Thoracic aorta (tissue), 2 donors: ENCODE data around the gene EFHC1. TPM values are rescaled to one million over a fixed set of nuclear protein-coding genes. Genes with fewer than 3 reads are reported as not detected.

Source experiments
- ATAC-seq: fragments of 150-250 bp; one replicate; pipeline ENCODE4 v1.8.0; 2017; ENCODE audit warnings: low read depth; ENCODE audit not compliant: insufficient number of reproducible peaks, low FRiP score
- DNase-seq: peaks from one replicate; pipeline ENCODE4 v3.0.0-alpha.2; 2020; ENCODE audit warnings: low spot score
- H3K27ac ChIP-seq, 2 donors: fragments of 200-600 bp; sonication (generic); 1 replicate in 1 of 2; 2 replicates in 1 of 2; pipeline ENCODE4 v1.5.1; 2016; ENCODE audit warnings: mild to moderate bottlenecking in 2 of 2, moderate library complexity in 2 of 2
- H3K27me3 ChIP-seq: fragments of 200-600 bp; sonication (generic); replicated peaks from 2 replicates; pipeline ENCODE4 v1.6.0; 2016; ENCODE audit warnings: mild to moderate bottlenecking; ENCODE audit not compliant: insufficient read depth
- H3K36me3 ChIP-seq: fragments of 200-600 bp; sonication (generic); one replicate; pipeline ENCODE4 v1.5.1; 2016
- H3K4me1 ChIP-seq, 2 donors: fragments of 200-600 bp; sonication (generic); 1 replicate in 1 of 2; 2 replicates in 1 of 2; pipeline versions ENCODE4 v1.5.1 to v1.6.0; 2016; ENCODE audit warnings: low read depth in 2 of 2, mild to moderate bottlenecking in 1 of 2; ENCODE audit not compliant: control insufficient read depth in 1 of 2
- H3K4me3 ChIP-seq: fragments of 200-600 bp; sonication (generic); 2 replicates; pipeline ENCODE4 v1.5.1; 2016; ENCODE audit warnings: mild to moderate bottlenecking
- H3K9me3 ChIP-seq: fragments of 200-600 bp; sonication (generic); 2 replicates; pipeline ENCODE4 v1.5.1; 2016
- total RNA-seq, 2 donors: library from RNA; depleted of rRNA; stranded (reverse); fragments of >200 nt; gene quantifications; one replicate each; pipeline versions ENCODE4 v1.1.0 to v1.2.3, GENCODE V29; 2016
- TF ChIP-seq, protein P1 (sequence below): fragments of 200-600 bp; sonication (generic); IDR thresholded peaks from one replicate; pipeline ENCODE4 v1.5.1; 2019; ENCODE audit warnings: antibody characterized with exemption

Gene EFHC1
- total RNA-seq, 2 donors from 2014 or later, result 13.5 to 14.9 TPM

- DNase-seq (no peak), ATAC-seq (no peak)
- H3K9me3 ChIP-seq, result no peaks in the 10 kb centered on the region
- H3K4me3 ChIP-seq, result peak overlapping the region; percentile 91
- TF ChIP-seq, protein P1, sequence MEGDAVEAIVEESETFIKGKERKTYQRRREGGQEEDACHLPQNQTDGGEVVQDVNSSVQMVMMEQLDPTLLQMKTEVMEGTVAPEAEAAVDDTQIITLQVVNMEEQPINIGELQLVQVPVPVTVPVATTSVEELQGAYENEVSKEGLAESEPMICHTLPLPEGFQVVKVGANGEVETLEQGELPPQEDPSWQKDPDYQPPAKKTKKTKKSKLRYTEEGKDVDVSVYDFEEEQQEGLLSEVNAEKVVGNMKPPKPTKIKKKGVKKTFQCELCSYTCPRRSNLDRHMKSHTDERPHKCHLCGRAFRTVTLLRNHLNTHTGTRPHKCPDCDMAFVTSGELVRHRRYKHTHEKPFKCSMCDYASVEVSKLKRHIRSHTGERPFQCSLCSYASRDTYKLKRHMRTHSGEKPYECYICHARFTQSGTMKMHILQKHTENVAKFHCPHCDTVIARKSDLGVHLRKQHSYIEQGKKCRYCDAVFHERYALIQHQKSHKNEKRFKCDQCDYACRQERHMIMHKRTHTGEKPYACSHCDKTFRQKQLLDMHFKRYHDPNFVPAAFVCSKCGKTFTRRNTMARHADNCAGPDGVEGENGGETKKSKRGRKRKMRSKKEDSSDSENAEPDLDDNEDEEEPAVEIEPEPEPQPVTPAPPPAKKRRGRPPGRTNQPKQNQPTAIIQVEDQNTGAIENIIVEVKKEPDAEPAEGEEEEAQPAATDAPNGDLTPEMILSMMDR, result no peak
- H3K27me3 ChIP-seq, result no peaks in the 10 kb centered on the region
- H3K27ac ChIP-seq, result peak overlapping the region; percentile 84 to 85
- H3K36me3 ChIP-seq, result no peaks in the 10 kb centered on the region
- H3K4me1 ChIP-seq, result peaks cover 53 to 81% of the 10 kb centered on the region in 2 donors
These were observed 152.4 kb downstream of the EFHC1 start for GRCh38 chr6:52572536-52572935.

GRCh38 chr6:52573295-52573694 lies 153.2 kb downstream of the EFHC1 start:
- H3K36me3 ChIP-seq, result no peaks in the 10 kb centered on the region

More at GRCh38 chr6:52573295-52573694, 153.2 kb downstream of the EFHC1 start:
- Histone ChIP-seq H3K4me1 (peaks cover 46 to 81% of the 10 kb centered on the region in 2 donors), H3K27me3 (no peaks in the 10 kb centered on the region), H3K4me3 (peak overlapping the region; percentile 91), H3K27ac (peak overlapping the region; percentile 84 to 85), H3K9me3 (no peaks in the 10 kb centered on the region)
- ATAC-seq, result no peak
- DNase-seq, result no peak
- TF ChIP-seq, protein P1, result no peak

Other genes with a start within 250 kb of the EFHC1 start
- gene IL17A, start 234.0 kb upstream of the EFHC1 start, total RNA-seq, result not detected
- gene IL17F, start 175.8 kb upstream of the EFHC1 start, total RNA-seq, result not detected
- 10 to 100 TPM; 24.0 to 30.8 TPM for gene MCM3, start 135.6 kb upstream of the EFHC1 start, total RNA-seq
- gene PAQR8, start 58.2 kb upstream of the EFHC1 start, total RNA-seq, result 1 to 10 TPM; 4.1 to 7.3 TPM
- gene TRAM2, start 156.7 kb downstream of the EFHC1 start, total RNA-seq, result 10 to 100 TPM; 40.0 to 41.8 TPM